GM15510 (cell line): ENCODE data around the gene LRRC4B.
A peak's percentile ranks its signal among the peaks of the same experiment; 100 is the strongest.

Source experiments
- POLR2A ChIP-seq: IDR thresholded peaks from 3 replicates; pipeline ENCODE4 v1.6.1; 2011; ENCODE audit warnings: borderline replicate concordance; ENCODE audit not compliant: insufficient read length; ENCODE audit errors: extremely low read depth

Gene LRRC4B

GRCh38 chr19:50516964-50517703 is 51.1 kb downstream of the LRRC4B start:
- no peak for TF ChIP-seq POLR2A

GRCh38 chr19:50516456-50516855 is 51.8 kb downstream of the LRRC4B start:
- TF ChIP-seq POLR2A = no peak

GRCh38 chr19:50515168-50515561 is 53.1 kb downstream of the LRRC4B start:
- TF ChIP-seq POLR2A = no peak

- no peak for TF ChIP-seq POLR2A
Observed at GRCh38 chr19:50514346-50515167, 53.7 kb downstream of the LRRC4B start.

- TF ChIP-seq POLR2A = no peak
Observed at GRCh38 chr19:50513746-50514345, 54.4 kb downstream of the LRRC4B start, which contains the start of gene ASPDH. TSS of gene ASPDH (minus strand) at chr19:50513913. CDS start at chr19:50513823, 90 bp downstream.

- TF ChIP-seq POLR2A = no peak
Observed at GRCh38 chr19:50512999-50513745, 55.1 kb downstream of the LRRC4B start.

- no peak for TF ChIP-seq POLR2A
Observed at GRCh38 chr19:50512112-50512998, 55.9 kb downstream of the LRRC4B start.

GRCh38 chr19:50511069-50511822 is 57.0 kb downstream of the LRRC4B start, which contains the start of gene JOSD2:
TSS of gene JOSD2 (minus strand) at chr19:50511191. CDS start at chr19:50510431, 760 bp downstream.
- peak; percentile 59 for TF ChIP-seq POLR2A

- TF ChIP-seq POLR2A = no peak
Observed at GRCh38 chr19:50510700-50511068, 57.6 kb downstream of the LRRC4B start.

- TF ChIP-seq POLR2A = no peak
Observed at GRCh38 chr19:50510121-50510670, 58.0 kb downstream of the LRRC4B start.

GRCh38 chr19:50509366-50509765 is 58.9 kb downstream of the LRRC4B start:
- TF ChIP-seq POLR2A = no peak

GRCh38 chr19:50508843-50509190 is 59.4 kb downstream of the LRRC4B start:
- TF ChIP-seq POLR2A = no peak

GRCh38 chr19:50507376-50507775 is 60.9 kb downstream of the LRRC4B start:
- TF ChIP-seq POLR2A = no peak

- TF ChIP-seq POLR2A = no peak
Observed at GRCh38 chr19:50506700-50507099, 61.5 kb downstream of the LRRC4B start.
